GM12874 (cell line): Measurements from ENCODE around the gene ANGPTL2.

ENCODE experiments used
- CTCF ChIP-seq: IDR thresholded peaks from 2 replicates; pipeline ENCODE4 v1.5.1; 2011; ENCODE audit warnings: low read depth, mild to moderate bottlenecking, control low read depth, low read length, moderate library complexity; ENCODE audit not compliant: insufficient read depth

Gene ANGPTL2

GRCh38 chr9:127077644-127077946 lies 44.8 kb downstream of the ANGPTL2 start:
- TF ChIP-seq CTCF, result no peak

- TF ChIP-seq CTCF, result no peak
Measured at GRCh38 chr9:127076860-127077643, 45.4 kb downstream of the ANGPTL2 start.

- no peak for TF ChIP-seq CTCF
Measured at GRCh38 chr9:127075624-127076372, 46.6 kb downstream of the ANGPTL2 start.

- no peak for TF ChIP-seq CTCF
Measured at GRCh38 chr9:127074561-127075548, 47.6 kb downstream of the ANGPTL2 start.

- TF ChIP-seq CTCF, result no peak
Measured at GRCh38 chr9:127067603-127068220, 54.7 kb downstream of the ANGPTL2 start.

GRCh38 chr9:127066851-127067136 lies 55.6 kb downstream of the ANGPTL2 start:
- TF ChIP-seq CTCF, result no peak
